GM19452 (cell line): ENCODE data around the gene SIDT1.

Experiments used
- ATAC-seq: cut with Tn5 transposase; IDR thresholded peaks from one replicate; pipeline ENCODE4 v1.9.1; 2021; ENCODE audit not compliant: unreplicated experiment

SIDT1 gene

DNA sequence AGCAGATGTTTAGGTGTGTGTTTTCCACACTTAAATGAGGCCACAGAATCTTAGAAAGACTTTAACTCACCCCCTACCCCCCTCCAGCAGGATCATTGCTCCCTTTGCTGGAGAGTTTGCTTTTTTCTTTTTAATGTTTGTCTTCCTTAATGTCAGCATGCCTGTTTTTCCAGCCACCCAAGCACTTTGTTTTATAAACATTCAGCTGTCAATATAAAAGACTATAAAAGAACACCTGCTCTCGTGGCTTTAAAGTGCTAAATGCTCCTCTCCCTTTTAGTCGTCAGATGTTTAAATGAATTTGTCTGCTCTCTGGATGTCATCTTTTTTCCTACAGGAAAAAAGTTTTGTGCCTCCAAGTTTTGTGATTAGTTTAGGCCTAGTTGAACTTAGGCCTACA lies 61.7 kb downstream of the SIDT1 start:
- no peak for ATAC-seq

DNA sequence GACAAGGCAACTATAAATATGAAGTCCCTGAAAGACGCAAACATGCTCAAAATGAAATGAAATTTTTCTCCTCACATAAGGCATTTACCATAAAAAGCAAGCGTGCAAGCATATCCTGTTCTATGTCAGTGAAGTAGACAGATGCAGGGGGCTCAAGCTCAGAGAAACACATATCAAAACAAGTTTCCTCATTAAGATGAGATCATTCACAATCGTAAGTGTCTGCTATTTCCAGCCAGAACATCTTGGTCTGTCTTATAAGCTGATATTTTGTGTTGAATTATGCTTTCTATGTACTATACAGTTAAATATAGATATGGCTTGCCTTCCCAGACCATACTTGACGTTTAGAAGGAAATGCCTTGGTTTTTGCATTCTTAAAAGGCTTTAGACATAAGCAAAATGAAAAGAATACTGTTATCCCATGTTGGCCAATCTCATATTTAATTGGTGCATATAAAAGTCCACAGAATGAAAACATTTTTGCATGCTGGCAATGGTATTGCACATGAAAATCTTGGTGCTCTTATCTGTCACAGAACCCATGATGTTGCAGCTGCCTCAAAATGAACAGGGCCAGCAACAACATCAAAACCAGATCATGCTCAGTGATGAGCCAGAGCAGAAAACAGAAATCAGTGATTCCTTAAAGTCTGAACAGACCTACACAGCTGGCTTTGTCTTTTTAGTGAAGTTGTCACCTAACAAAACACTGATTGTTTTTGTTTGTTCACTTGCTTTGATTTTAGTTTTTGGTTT lies 65.4 kb downstream of the SIDT1 start:
- ATAC-seq: no peak

- ATAC-seq: no peak
Measured at GRCh38 chr3:113600418-113601182, 68.2 kb downstream of the SIDT1 start.

GRCh38 chr3:113601240-113601639 lies 68.9 kb downstream of the SIDT1 start:
- ATAC-seq: no peak

- no peak for ATAC-seq
Measured at GRCh38 chr3:113602256-113602655, 69.9 kb downstream of the SIDT1 start.

DNA sequence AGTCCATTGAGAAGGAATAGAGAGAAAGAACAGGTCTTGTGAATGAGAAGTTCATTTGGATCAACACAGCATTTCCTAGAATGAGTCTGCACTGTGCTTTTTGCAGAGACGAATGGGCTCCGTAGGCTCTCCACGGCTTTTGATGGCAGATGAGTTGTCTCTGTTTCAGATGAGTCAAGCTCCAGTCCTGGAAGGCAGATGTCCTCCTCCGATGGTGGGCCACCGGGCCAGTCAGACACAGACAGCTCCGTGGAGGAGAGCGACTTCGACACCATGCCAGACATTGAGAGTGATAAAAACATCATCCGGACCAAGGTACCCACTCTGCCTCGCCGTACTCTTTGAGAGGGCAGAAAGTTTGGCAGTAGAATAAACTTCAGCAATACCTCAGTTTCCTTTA lies 70.5 kb downstream of the SIDT1 start:
- no peak for ATAC-seq

DNA sequence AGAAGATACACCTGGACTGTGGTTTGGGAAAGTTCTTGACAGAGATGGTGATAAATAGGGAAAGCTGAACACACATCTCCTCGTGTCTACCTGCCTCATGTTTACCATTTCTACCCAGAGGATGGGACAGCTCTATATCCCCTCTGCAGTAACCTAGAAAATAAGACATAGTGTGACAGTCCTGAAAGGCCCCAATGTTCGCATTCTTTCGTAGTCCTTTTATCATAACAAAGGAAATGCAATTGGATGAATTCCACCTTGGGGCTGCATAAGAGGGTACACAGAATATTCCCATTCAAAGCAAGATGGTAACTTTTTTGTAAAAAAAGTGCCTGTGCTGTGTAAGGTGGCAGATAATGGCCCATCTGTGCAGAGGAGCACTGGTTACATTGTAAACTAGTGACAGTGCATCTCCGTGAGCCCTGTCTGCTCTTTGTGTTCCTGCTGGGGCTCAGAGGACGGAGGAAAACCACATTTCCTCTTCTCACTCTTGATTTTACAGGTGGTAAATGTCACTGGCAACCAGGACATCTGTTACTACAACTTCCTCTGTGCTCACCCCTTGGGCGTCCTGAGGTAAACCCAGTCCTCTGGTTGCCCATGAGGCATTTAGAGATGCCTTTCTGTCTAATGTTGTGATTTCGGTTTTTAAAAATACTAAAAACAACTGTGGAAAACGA lies 74.3 kb downstream of the SIDT1 start:
- ATAC-seq: peak; percentile 99

DNA sequence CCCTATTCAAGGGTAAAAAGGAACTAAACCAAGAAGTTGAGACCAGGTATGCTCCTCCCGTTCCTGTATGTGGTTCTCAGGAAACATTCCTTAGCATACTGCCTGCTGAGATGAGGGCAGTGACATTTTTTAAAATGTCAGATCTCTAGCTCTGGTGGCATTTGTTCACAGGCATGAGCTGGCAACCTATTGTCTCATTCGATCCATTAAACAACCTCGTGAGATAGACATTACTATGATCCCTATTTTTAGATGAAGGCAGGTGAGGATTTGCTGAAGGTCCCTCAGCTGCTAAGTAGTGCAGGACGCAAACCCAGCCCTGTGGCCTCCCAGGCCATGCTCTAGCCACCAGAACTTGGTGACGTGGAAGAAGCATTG lies 74.9 kb downstream of the SIDT1 start:
- peak; percentile 19 for ATAC-seq

- no peak for ATAC-seq
Measured at GRCh38 chr3:113614402-113614801, 82.0 kb downstream of the SIDT1 start.

GRCh38 chr3:113615976-113616375 lies 83.6 kb downstream of the SIDT1 start:
- no peak for ATAC-seq

GRCh38 chr3:113617726-113618125 lies 85.4 kb downstream of the SIDT1 start:
- ATAC-seq: no peak

GRCh38 chr3:113620091-113620490 lies 87.7 kb downstream of the SIDT1 start:
- ATAC-seq: no peak

DNA sequence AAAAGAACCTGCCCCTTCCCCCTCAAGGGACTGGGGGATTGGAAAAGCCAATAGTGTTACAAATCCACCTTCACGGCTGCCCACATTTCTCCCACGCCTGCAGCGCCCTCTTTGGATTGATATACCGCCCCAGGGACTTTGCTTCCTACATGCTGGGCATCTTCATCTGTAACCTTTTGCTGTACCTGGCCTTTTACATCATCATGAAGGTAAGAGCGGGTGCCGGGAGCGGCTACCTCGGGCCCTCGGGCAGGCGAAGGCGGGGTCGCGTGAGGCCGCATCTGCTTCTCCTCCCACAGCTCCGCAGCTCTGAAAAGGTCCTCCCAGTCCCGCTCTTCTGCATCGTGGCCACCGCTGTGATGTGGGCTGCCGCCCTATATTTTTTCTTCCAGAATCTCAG lies 91.0 kb downstream of the SIDT1 start:
- no peak for ATAC-seq

GRCh38 chr3:113623811-113624210 lies 91.5 kb downstream of the SIDT1 start:
- ATAC-seq: no peak

- no peak for ATAC-seq
Measured at GRCh38 chr3:113625834-113626233, 93.5 kb downstream of the SIDT1 start.

DNA sequence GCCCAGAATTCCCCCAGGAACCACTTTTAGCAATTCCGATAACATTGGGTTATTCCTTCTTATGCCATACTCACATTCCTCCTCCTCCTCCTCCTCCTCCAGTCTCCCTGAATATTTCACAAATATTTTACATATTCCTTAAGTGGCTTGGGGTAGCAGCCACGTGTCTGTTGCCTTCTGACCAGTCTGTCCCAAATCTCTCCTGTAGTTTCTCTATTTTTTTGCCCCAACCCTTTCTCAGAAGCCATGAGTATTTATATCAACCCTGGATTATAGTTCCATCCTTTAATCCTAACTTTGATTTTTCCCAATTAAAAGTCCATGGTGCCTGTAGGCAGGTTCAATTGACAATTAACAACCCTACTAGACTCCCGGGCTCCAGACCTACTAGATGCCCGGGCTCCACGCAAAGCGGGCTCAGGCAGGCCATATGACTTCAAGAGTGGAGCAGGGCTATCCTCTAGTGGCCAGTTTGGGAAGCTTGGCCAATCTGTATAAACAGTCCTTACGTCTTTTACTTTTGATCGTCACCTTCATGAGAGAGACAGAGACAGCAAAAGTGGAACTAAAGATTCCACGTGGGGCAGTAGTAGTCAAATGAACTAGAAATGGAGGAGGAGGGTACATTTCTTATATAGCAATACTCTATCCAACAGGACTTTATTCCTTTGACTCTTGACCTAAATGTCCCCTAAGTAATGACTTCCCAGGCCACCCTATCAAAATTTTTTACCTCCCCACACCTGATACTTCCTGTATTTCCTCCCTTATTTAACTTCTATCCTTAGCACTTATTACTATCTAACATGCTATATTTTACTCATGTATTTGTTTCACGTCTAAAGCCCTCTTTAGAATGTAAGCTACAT lies 94.4 kb downstream of the SIDT1 start:
- no peak for ATAC-seq

- no peak for ATAC-seq
Measured at GRCh38 chr3:113628316-113628715, 96.0 kb downstream of the SIDT1 start.

GRCh38 chr3:113628788-113629187 lies 96.4 kb downstream of the SIDT1 start:
- no peak for ATAC-seq

GRCh38 chr3:113629584-113630421 lies 97.4 kb downstream of the SIDT1 start:
- no peak for ATAC-seq

- no peak for ATAC-seq
Measured at GRCh38 chr3:113630956-113631542, 98.7 kb downstream of the SIDT1 start.
